Right lobe of liver (tissue), 4 donors: Measurements from ENCODE around the gene GGT6.

Experiments
- CTCF ChIP-seq, 4 donors: fragments of 200-600 bp in 3 of 4; fragments of 450-650 bp in 1 of 4; IDR thresholded peaks; one replicate each; pipeline versions ENCODE4 v1.5.1 to v1.8.0; 2016 to 2022; ENCODE audit warnings: antibody characterized with exemption in 4 of 4, mild to moderate bottlenecking in 2 of 4
- POLR2A ChIP-seq: fragments of 450-650 bp; IDR thresholded peaks from one replicate; pipeline ENCODE4 v1.6.1; 2017; ENCODE audit warnings: antibody characterized with exemption, mild to moderate bottlenecking
- donor health status: DM: no; HTN: no; CAD: no.
- donor health status: DM: no; HTN: no; CAD: no.
- donor health status: DM: no; HTN: yes; CAD: no.

DNA sequence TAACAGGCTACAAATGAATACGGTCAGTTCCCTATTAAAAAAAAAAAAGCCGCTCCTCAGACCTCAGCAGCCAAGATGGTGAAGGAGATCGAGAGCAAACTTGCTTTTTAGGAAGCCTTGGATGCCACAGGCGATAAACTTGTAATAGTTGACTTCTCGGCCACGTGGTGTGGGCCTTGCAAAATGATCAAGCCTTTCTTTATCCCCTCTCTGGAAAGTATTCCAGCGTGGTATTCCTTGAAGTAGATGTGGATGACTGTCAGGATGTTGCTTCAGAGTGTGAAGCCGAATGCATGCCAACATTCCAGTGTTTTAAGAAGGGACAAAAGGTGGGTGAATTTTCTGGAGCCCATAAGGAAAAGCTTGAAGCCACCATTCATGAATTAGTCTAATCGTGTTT, 11.8 kb upstream of the GGT6 start:
- no peak for TF ChIP-seq POLR2A
- TF ChIP-seq CTCF (IDR thresholded peaks at IDR 0.05): no peak
